K562 (cell line): Measurements from ENCODE around the gene LRRC25. TPM values are rescaled to one million over a fixed set of nuclear protein-coding genes. Genes with fewer than 3 reads are reported as not detected.

Experiments
- GABPA ChIP-seq: fragments of 200-800 bp; sonication (Bioruptor generic); conservative IDR thresholded peaks from 2 replicates; pipeline ENCODE4 v1.6.1; 2016; ENCODE audit warnings: low read depth, missing genetic modification characterization, missing compliant biosample characterization
- GATA2 ChIP-seq: sonication (generic); formaldehyde crosslinking; IDR thresholded peaks from 2 replicates; pipeline ENCODE4 v1.4.0; 2020; ENCODE audit warnings: mild to moderate bottlenecking, missing genetic modification reagents
- GATAD2A ChIP-seq: fragments of 450-650 bp; IDR thresholded peaks from 2 replicates; pipeline ENCODE4 v1.6.1; 2017
- HIVEP1 ChIP-seq: fragments of 250-450 bp; sonication (Bioruptor Pico); IDR thresholded peaks from 2 replicates; pipeline ENCODE4 v1.4.0; 2020; ENCODE audit warnings: mild to moderate bottlenecking
- HNRNPK ChIP-seq: fragments of 200-400 bp; formaldehyde crosslinking; IDR thresholded peaks from one replicate; pipeline ENCODE4 v1.6.1; 2018; ENCODE audit warnings: mild to moderate bottlenecking, low read depth, low read length; ENCODE audit not compliant: poor library complexity, severe bottlenecking
- KAT7 ChIP-seq: sonication (generic); formaldehyde crosslinking; IDR thresholded peaks from 2 replicates; pipeline ENCODE4 v1.8.0; 2022; ENCODE audit warnings: missing genetic modification reagents, mild to moderate bottlenecking, borderline replicate concordance
- KLF6 ChIP-seq: fragments of 250-450 bp; sonication (Bioruptor Pico); IDR thresholded peaks from 2 replicates; pipeline ENCODE4 v1.4.0; 2020; ENCODE audit warnings: mild to moderate bottlenecking, moderate library complexity, borderline replicate concordance
- MIER1 ChIP-seq: fragments of 450-650 bp; IDR thresholded peaks from 2 replicates; pipeline ENCODE4 v1.6.1; 2016; ENCODE audit warnings: antibody characterized with exemption, mild to moderate bottlenecking, low read depth
- MYBL2 ChIP-seq, 2 experiments: fragments of 450-650 bp in 1 of 2; sonication (generic) in 1 of 2; formaldehyde crosslinking in 1 of 2; IDR thresholded peaks; 2 replicates each; pipeline versions ENCODE4 v1.6.1 to v1.8.1; 2017 to 2022; ENCODE audit warnings: borderline replicate concordance in 1 of 2, inconsistent platforms in 1 of 2, low read depth in 1 of 2, mild to moderate bottlenecking in 1 of 2, missing genetic modification reagents in 1 of 2, moderate library complexity in 1 of 2
- NR3C1 ChIP-seq: sonication (generic); formaldehyde crosslinking; IDR thresholded peaks from 2 replicates; pipeline ENCODE4 v1.8.1; 2022; ENCODE audit warnings: missing genetic modification reagents
- PHB ChIP-seq: fragments of 250-450 bp; sonication (Bioruptor Pico); IDR thresholded peaks from 2 replicates; pipeline ENCODE4 v1.5.0; 2021
- POLR2B ChIP-seq: fragments of 450-650 bp; IDR thresholded peaks from 2 replicates; pipeline ENCODE4 v1.6.1; 2018; ENCODE audit warnings: low read depth; ENCODE audit not compliant: partially characterized antibody
- PTBP1 ChIP-seq: fragments of 200-400 bp; formaldehyde crosslinking; IDR thresholded peaks from 2 replicates; pipeline ENCODE4 v1.6.1; 2017; ENCODE audit warnings: low read depth, low read length
- RBM17 ChIP-seq: fragments of 200-400 bp; formaldehyde crosslinking; IDR thresholded peaks from 2 replicates; pipeline ENCODE4 v1.6.1; 2017; ENCODE audit warnings: low read depth, mild to moderate bottlenecking, low read length, borderline replicate concordance
- SNRNP70 ChIP-seq: fragments of 200-400 bp; formaldehyde crosslinking; optimal IDR thresholded peaks from 2 replicates; pipeline ENCODE3; 2017; ENCODE audit warnings: low read depth, low read length
- ZFX ChIP-seq: sonication (generic); formaldehyde crosslinking; IDR thresholded peaks from 2 replicates; pipeline ENCODE4 v1.8.0; 2022; ENCODE audit warnings: mild to moderate bottlenecking, missing genetic modification reagents, moderate library complexity
- ZNF217 ChIP-seq: sonication (generic); formaldehyde crosslinking; IDR thresholded peaks from 2 replicates; pipeline ENCODE4 v1.8.0; 2022; ENCODE audit warnings: mild to moderate bottlenecking, missing genetic modification reagents
- ZNF282 ChIP-seq: sonication (generic); formaldehyde crosslinking; IDR thresholded peaks from 2 replicates; pipeline ENCODE4 v1.8.1; 2023; ENCODE audit warnings: missing genetic modification reagents
- polyA plus RNA-seq, 8 experiments: library from polyadenylated mRNA; depleted of rRNA in 4 of 8; stranded (reverse) in 5 of 8; unstranded in 3 of 8; fragments of >200 nt; fragmentation: Nextera tagmentation in 2 of 8; fragmentation: Illumina TruSeq in 1 of 8; extraction: Ambion mirVana in 2 of 8; extraction: Trizol in 1 of 8; gene quantifications; 2 replicates each; pipeline versions ENCODE4 v1.2.1 to v1.2.3, GENCODE V29; 2011 to 2014; ENCODE audit warnings: inconsistent platforms in 1 of 8, missing spikeins in 1 of 8
- total RNA-seq, 7 experiments: library from RNA; depleted of rRNA in 6 of 7; stranded (reverse); fragments of >200 nt in 6 of 7; fragmentation: Illumina TruSeq in 2 of 7; extraction: Trizol in 2 of 7; gene quantifications; 2 replicates each; pipeline versions ENCODE4 v1.2.1 to v1.2.3, GENCODE V29; 2011 to 2021; ENCODE audit warnings: low replicate concordance in 1 of 7
- TF ChIP-seq, protein P1 (sequence below): conservative IDR thresholded peaks from 2 replicates; pipeline ENCODE4 v1.6.1; 2011; ENCODE audit warnings: low read depth, mild to moderate bottlenecking, low read length; ENCODE audit not compliant: control insufficient read depth
- TF ChIP-seq, protein P2 (sequence below): fragments of 450-650 bp; IDR thresholded peaks from 2 replicates; pipeline ENCODE4 v1.6.1; 2016; ENCODE audit warnings: missing biosample characterization, missing genetic modification characterization
- TF ChIP-seq, protein P3 (sequence below): fragments of 250-450 bp; sonication (Bioruptor Pico); IDR thresholded peaks from 2 replicates; pipeline ENCODE4 v1.4.0; 2020; ENCODE audit warnings: mild to moderate bottlenecking, moderate library complexity, borderline replicate concordance

The LRRC25 gene
- total and polyA plus RNA-seq, 9 of the 15 experiments (the other 6 are each of a cell fraction or from before 2014, with no cell fraction given), result 0.07 to 0.36 (median 0.10) TPM; not detected in 3

DNA sequence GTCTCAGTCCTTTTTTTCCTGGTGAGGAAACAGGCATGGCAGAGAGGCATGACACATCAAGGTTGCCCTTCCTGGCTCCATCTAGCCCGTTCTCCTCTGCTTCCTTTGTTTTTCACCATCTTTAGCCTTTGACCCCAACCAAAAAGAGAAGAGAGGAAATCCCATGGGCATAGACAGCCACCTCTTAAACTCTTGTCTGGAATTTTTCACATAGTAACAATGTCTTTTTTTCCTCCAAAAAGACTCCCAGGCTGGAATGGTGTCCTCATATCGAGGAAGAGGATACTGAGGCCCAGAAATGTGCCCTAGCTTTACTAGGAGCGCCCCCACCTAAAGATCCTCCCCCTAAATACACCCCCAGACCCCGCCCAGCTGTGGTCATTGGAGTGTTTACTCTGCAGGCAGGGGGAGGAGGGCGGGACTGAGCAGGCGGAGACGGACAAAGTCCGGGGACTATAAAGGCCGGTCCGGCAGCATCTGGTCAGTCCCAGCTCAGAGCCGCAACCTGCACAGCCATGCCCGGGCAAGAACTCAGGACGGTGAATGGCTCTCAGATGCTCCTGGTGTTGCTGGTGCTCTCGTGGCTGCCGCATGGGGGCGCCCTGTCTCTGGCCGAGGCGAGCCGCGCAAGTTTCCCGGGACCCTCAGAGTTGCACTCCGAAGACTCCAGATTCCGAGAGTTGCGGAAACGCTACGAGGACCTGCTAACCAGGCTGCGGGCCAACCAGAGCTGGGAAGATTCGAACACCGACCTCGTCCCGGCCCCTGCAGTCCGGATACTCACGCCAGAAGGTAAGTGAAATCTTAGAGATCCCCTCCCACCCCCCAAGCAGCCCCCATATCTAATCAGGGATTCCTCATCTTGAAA, 11.5 kb downstream of the LRRC25 start, which contains the start of gene GDF15 (continued):
- TF ChIP-seq, protein P1, sequence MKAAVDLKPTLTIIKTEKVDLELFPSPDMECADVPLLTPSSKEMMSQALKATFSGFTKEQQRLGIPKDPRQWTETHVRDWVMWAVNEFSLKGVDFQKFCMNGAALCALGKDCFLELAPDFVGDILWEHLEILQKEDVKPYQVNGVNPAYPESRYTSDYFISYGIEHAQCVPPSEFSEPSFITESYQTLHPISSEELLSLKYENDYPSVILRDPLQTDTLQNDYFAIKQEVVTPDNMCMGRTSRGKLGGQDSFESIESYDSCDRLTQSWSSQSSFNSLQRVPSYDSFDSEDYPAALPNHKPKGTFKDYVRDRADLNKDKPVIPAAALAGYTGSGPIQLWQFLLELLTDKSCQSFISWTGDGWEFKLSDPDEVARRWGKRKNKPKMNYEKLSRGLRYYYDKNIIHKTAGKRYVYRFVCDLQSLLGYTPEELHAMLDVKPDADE, result peak; percentile 78
- TF ChIP-seq RBM17 (no peak), KLF6 (CRISPR knock-in tag) (peak; percentile 8; the same call in 1 of the 2 replicates), HIVEP1 (CRISPR knock-in tag) (no peak), HNRNPK (no peak), GATAD2A (peak; percentile 56; the same call in 1 of the 2 replicates), PHB (CRISPR knock-in tag) (no peak), KAT7 (CRISPR knock-in tag) (peak; percentile 74), PTBP1 (peak; percentile 23; the same call in 1 of the 2 replicates), MYBL2 (IDR thresholded peaks at IDR 0.05; ENCODE audit: low read depth) (no peak), MYBL2 (CRISPR knock-in tag; IDR thresholded peaks at IDR 0.05; ENCODE audit: borderline replicate concordance) (no peak), MIER1 (no peak), ZNF217 (no peak), GATA2 (CRISPR knock-in tag) (no peak), ZFX (peak; percentile 54), NR3C1 (CRISPR knock-in tag) (no peak), SNRNP70 (no peak), POLR2B (peak; percentile 99), ZNF282 (CRISPR knock-in tag) (no peak), GABPA (tag) (peak; percentile 44; the same call in 1 of the 2 replicates)
- TF ChIP-seq, protein P2, sequence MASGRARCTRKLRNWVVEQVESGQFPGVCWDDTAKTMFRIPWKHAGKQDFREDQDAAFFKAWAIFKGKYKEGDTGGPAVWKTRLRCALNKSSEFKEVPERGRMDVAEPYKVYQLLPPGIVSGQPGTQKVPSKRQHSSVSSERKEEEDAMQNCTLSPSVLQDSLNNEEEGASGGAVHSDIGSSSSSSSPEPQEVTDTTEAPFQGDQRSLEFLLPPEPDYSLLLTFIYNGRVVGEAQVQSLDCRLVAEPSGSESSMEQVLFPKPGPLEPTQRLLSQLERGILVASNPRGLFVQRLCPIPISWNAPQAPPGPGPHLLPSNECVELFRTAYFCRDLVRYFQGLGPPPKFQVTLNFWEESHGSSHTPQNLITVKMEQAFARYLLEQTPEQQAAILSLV (tag), result no peak
- TF ChIP-seq, protein P3, sequence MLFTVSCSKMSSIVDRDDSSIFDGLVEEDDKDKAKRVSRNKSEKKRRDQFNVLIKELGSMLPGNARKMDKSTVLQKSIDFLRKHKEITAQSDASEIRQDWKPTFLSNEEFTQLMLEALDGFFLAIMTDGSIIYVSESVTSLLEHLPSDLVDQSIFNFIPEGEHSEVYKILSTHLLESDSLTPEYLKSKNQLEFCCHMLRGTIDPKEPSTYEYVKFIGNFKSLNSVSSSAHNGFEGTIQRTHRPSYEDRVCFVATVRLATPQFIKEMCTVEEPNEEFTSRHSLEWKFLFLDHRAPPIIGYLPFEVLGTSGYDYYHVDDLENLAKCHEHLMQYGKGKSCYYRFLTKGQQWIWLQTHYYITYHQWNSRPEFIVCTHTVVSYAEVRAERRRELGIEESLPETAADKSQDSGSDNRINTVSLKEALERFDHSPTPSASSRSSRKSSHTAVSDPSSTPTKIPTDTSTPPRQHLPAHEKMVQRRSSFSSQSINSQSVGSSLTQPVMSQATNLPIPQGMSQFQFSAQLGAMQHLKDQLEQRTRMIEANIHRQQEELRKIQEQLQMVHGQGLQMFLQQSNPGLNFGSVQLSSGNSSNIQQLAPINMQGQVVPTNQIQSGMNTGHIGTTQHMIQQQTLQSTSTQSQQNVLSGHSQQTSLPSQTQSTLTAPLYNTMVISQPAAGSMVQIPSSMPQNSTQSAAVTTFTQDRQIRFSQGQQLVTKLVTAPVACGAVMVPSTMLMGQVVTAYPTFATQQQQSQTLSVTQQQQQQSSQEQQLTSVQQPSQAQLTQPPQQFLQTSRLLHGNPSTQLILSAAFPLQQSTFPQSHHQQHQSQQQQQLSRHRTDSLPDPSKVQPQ (CRISPR knock-in tag), result no peak
